SJSA1 (cell line): Measurements from ENCODE around the gene OR2L2. TPM values are rescaled to one million over a fixed set of nuclear protein-coding genes. Genes with fewer than 3 reads are reported as not detected.

Source experiments
- DNase-seq, 2 experiments: peaks; one replicate each; pipeline ENCODE4 v3.0.0-alpha.2; 2015 to 2020; ENCODE audit warnings: low spot score in 2 of 2, low read depth in 1 of 2
- H3K27ac ChIP-seq: fragments of 250-450 bp; sonication (Bioruptor Pico); 2 replicates; pipeline ENCODE4 v1.5.1; 2020; ENCODE audit warnings: mild to moderate bottlenecking, moderate library complexity
- H3K27me3 ChIP-seq: fragments of 250-450 bp; sonication (Bioruptor Pico); replicated peaks from 2 replicates; pipeline ENCODE4 v1.5.1; 2020; ENCODE audit warnings: mild to moderate bottlenecking, moderate library complexity
- H3K36me3 ChIP-seq: fragments of 250-450 bp; sonication (Bioruptor Pico); 2 replicates; pipeline ENCODE4 v1.5.1; 2020; ENCODE audit warnings: mild to moderate bottlenecking
- H3K4me1 ChIP-seq: fragments of 250-450 bp; sonication (Bioruptor Pico); replicated peaks from 2 replicates; pipeline ENCODE4 v1.6.1; 2021; ENCODE audit warnings: mild to moderate bottlenecking
- H3K4me3 ChIP-seq: fragments of 250-450 bp; sonication (Bioruptor Pico); 2 replicates; pipeline ENCODE4 v1.5.1; 2020; ENCODE audit warnings: mild to moderate bottlenecking
- H3K9me3 ChIP-seq: fragments of 250-450 bp; sonication (Bioruptor Pico); replicated peaks from 2 replicates; pipeline ENCODE4 v1.5.1; 2020; ENCODE audit warnings: mild to moderate bottlenecking
- total RNA-seq: library from RNA; depleted of rRNA; stranded (reverse); fragments of >200 nt; shearing (Covaris generic); gene quantifications from 2 replicates; pipeline ENCODE4 v1.2.3, GENCODE V29; 2014; rRNA removed

The OR2L2 gene, protein sequence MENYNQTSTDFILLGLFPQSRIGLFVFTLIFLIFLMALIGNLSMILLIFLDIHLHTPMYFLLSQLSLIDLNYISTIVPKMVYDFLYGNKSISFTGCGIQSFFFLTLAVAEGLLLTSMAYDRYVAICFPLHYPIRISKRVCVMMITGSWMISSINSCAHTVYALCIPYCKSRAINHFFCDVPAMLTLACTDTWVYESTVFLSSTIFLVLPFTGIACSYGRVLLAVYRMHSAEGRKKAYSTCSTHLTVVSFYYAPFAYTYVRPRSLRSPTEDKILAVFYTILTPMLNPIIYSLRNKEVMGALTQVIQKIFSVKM
- total RNA-seq = not detected in 2 replicates

DNA sequence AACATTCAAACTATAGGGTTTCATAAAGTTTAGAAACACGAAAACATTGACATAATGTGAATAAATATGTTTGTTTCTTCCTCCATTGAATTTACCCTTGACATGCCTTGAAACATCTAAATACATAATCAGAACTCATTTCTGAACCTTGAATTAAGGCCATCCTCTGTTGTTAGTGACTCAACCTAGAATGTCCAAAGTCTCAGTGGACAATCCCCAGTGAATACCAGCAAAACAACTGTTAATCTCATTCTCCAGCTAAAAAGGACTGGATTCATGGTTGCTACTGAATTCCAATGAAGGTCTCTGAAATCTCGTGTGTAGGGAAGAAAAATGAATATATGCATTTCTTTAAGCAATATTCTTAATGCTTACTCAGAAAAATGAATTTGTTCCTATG, at the start of gene OR2L2:
OR2L2 (plus strand) TSS at position 301 of the 400 bp plus-strand sequence. CDS start 8,198 bp downstream, outside the sequence.
- no peak within 1 kb of the TSS for H3K27ac ChIP-seq
- H3K27me3 ChIP-seq = no peaks in the 10 kb centered on the region
- H3K4me1 ChIP-seq = no peaks in the 10 kb centered on the region
- H3K36me3 ChIP-seq = no peaks in the 10 kb centered on the region
- H3K4me3 ChIP-seq = no peak within 1 kb of the TSS
- H3K9me3 ChIP-seq = no peaks in the 10 kb centered on the region; the same call in none of the 2 replicates
- no peak for DNase-seq

DNA sequence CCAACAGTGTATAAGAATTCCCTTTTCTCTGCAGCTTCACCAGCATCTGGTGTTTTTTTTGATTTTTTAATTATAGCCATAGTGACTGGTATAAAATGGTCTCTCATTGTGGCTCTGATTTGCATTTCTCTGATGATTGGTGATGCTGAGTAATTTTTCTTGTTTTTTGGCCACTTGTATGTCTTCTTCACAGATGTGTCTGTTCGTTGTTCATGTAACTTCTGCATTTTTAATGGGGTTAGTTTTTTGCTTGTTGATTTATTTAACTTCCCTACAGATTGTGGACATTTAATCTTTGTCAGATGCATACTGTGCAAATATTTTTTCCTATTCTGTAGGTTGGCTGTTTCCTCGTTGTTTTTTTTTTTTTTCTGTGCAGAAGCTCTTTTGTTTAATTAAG, 36.9 kb upstream of the OR2L2 start:
- Histone ChIP-seq H3K36me3 (no peaks in the 10 kb centered on the region), H3K27me3 (no peaks in the 10 kb centered on the region), H3K4me1 (no peaks in the 10 kb centered on the region), H3K27ac (no peak overlapping the region), H3K9me3 (no peaks in the 10 kb centered on the region; the same call in 1 of the 2 replicates), H3K4me3 (no peak overlapping the region)
- DNase-seq = no peak

DNA sequence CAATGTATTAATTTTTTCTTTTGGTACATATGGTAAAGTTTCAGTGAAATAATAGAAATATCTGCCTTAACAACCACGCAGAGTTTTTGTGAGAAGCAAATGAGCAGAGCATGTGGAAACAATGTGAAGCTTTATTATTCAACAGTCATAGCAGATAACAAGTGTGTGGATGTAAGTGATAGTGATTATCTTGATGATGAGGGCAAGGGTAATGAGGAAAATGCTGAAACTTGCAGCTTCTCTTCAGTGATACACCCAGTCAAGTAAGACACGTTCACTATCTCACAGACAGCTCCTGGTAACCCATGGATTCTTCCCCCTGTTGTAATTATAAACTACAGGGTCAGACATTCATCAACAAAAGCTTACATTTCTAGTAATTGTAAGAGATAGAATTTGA, 31.1 kb upstream of the OR2L2 start:
- H3K4me3 ChIP-seq = no peak overlapping the region
- no peaks in the 10 kb centered on the region for H3K4me1 ChIP-seq
- peaks cover 4% of the 10 kb centered on the region; the same call in 1 of the 2 replicates for H3K9me3 ChIP-seq
- H3K36me3 ChIP-seq = no peaks in the 10 kb centered on the region
- no peaks in the 10 kb centered on the region for H3K27me3 ChIP-seq
- no peak overlapping the region for H3K27ac ChIP-seq
- no peak for DNase-seq

DNA sequence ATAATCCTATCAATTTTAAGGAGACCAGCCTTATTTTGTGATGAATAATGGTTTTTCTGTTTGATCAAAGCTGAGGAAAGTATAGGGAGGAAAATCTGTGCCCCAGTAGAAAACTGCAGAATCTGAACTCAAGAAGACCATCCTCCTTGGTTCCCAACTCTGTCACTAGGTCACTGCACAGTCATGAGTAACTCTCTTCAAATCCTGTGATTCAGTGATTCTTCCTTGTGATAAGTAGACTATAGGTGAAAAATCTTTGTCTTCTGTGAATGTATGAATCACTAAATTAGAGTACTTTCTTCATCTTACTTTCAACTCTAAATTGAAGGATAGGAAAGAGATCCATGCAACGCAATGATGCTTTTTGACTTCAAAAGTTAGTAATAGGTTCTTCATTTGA, 29.7 kb upstream of the OR2L2 start:
- peaks cover 4% of the 10 kb centered on the region for H3K9me3 ChIP-seq
- no peak overlapping the region for H3K4me3 ChIP-seq
- H3K27ac ChIP-seq = no peak overlapping the region
- DNase-seq = no peak
- no peaks in the 10 kb centered on the region for H3K36me3 ChIP-seq
- H3K4me1 ChIP-seq = no peaks in the 10 kb centered on the region
- H3K27me3 ChIP-seq = no peaks in the 10 kb centered on the region

DNA sequence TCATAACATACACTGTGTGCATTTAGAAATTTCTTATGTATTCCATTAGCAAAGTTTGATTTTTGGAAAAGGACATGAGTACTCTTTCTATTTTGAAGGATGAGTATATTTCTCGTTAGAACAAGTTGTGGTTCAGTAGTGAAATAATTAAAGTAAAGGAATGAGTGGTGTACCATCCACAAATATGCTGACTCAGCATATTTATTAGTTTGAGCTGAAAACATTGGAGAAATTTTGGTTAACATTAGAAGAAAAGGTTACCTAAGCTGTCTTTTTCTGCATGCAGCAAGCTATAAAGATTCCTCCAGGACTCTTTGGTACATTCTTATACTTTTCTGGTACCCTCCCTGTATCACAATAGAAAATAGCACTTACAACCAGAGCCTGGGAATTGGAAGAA, 22.1 kb upstream of the OR2L2 start:
- H3K27ac ChIP-seq = no peak overlapping the region
- peaks cover 5% of the 10 kb centered on the region; the same call in 1 of the 2 replicates for H3K9me3 ChIP-seq
- no peaks in the 10 kb centered on the region for H3K27me3 ChIP-seq
- no peaks in the 10 kb centered on the region for H3K4me1 ChIP-seq
- no peak for DNase-seq
- H3K4me3 ChIP-seq = no peak overlapping the region
- no peaks in the 10 kb centered on the region for H3K36me3 ChIP-seq

DNA sequence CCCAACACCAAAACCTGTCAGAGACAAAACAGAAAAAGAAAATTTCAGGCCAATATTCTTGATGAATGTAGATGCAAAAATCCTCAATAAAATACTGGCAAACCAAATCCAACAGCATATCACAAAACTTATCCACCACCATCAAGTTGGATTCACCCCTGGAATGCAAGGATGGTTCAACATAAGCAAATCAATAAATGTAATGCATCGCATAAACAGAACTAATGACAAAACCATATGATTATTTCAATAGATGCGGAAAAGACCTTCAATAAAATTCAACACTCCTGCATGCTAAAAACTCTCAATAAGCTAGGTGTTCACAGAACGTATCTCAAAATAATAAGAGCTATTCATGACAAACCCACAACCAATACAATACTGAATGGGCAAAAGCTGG, 20.2 kb upstream of the OR2L2 start:
- no peaks in the 10 kb centered on the region for H3K36me3 ChIP-seq

DNA sequence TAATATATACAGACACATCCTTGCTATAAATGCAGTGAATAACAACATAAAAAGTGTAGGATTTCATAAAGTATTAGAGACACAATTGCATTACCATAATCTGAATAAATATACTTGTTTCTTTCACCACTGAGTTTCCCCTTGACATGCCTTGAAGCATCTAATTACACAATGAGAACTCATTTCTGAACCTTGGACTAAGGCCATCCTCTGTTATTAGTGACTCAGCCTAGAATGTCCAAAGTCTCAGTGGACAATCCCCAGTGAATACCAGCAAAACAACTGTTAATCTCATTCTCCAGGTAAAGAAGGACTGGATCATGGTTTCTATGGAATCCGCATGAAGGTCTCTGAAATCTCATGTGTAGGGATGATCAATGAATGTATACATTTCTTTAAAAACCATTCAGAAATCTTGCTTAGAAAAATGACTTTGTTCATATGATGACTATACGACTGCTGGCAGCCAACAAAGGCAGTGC, 16.6 kb upstream of the OR2L2 start, which contains the start of gene OR2L5:
OR2L5 (plus strand) TSS at position 432 of the 482 bp plus-strand sequence. CDS start 8,288 bp downstream, outside the sequence.
- H3K27me3 ChIP-seq = no peaks in the 10 kb centered on the region
- no peak within 1 kb of the TSS for H3K4me3 ChIP-seq
- no peaks in the 10 kb centered on the region for H3K36me3 ChIP-seq
- no peaks in the 10 kb centered on the region for H3K4me1 ChIP-seq
- H3K27ac ChIP-seq = no peak within 1 kb of the TSS
- no peak for DNase-seq
- H3K9me3 ChIP-seq = peaks cover 11% of the 10 kb centered on the region; the same call in 1 of the 2 replicates

More for the DNA sequence above, 20.2 kb upstream of the OR2L2 start:
- Histone ChIP-seq H3K27me3 (no peaks in the 10 kb centered on the region), H3K4me3 (no peak overlapping the region), H3K27ac (no peak overlapping the region), H3K4me1 (no peaks in the 10 kb centered on the region), H3K9me3 (peaks cover 10% of the 10 kb centered on the region; the same call in 1 of the 2 replicates)
- no peak for DNase-seq

DNA sequence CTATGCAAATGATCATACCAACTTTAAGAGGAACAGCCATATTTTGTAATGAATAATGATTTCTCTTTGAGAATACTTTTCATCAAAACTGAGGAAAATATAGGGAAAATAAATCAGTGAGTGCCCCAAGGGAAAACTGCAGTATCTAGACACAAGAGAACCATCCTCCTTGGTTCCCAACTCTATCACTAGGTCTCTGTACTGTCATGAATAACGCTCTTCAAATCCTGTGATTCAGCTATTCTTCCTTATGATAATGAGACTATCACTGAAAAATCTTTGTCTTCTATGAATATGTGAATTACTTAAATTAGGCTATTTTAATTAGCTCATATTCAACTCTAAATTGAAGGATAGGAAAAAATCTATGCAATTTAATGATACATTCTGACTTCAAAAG, 14.1 kb upstream of the OR2L2 start:
- Histone ChIP-seq H3K4me3 (no peak overlapping the region), H3K9me3 (peaks cover 12% of the 10 kb centered on the region), H3K27me3 (no peaks in the 10 kb centered on the region), H3K4me1 (no peaks in the 10 kb centered on the region), H3K27ac (no peak overlapping the region), H3K36me3 (no peaks in the 10 kb centered on the region)
- DNase-seq = no peak

DNA sequence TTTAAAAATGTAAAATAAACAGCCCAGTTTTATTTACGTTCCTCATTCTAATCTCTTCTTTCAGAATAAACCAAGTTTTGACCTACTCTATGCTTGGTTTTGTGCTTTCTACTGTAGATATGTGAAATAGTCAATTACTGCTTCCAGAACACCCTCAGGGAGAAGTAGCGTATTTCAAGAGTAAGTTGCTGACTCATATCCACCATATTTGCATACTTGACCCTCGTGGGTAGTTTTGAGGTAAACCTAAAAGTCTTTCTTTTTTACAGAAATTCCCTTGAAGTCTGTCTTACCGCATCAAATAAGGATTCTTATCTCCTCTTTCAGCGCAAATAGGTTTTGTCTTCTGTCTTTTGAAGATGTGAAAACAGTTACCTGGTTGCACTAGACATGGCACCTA, 15.3 kb downstream of the OR2L2 start:
- Histone ChIP-seq H3K36me3 (no peaks in the 10 kb centered on the region), H3K9me3 (peaks cover 5% of the 10 kb centered on the region), H3K4me3 (no peak overlapping the region), H3K27ac (no peak overlapping the region), H3K4me1 (no peaks in the 10 kb centered on the region), H3K27me3 (no peaks in the 10 kb centered on the region)
- no peak for DNase-seq

DNA sequence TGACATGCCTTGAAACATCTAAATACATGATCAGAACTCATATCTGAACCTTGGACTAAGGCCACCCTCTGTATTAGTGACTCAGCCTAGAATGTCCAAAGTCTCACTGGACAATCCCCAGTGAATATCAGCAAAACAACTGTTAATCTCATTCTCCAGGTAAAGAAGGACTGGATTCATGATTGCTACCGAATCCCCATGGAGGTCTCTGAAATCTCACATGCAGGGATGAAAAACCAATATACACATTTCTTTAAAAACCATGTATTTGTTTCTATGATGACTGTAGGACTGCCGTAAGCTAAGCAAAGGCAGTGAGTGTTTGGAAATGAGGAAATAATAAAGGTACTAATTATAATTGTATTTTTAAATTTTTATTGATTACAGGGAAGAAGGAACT, 16.7 kb downstream of the OR2L2 start, which contains the start of gene OR2L3:
OR2L3 (plus strand) TSS at position 301 of the 400 bp plus-strand sequence. CDS start 13,846 bp downstream, outside the sequence.
- H3K9me3 ChIP-seq = peaks cover 5% of the 10 kb centered on the region
- DNase-seq = no peak
- H3K27me3 ChIP-seq = no peaks in the 10 kb centered on the region
- H3K4me3 ChIP-seq = no peak within 1 kb of the TSS
- H3K27ac ChIP-seq = no peak within 1 kb of the TSS
- H3K4me1 ChIP-seq = no peaks in the 10 kb centered on the region
- H3K36me3 ChIP-seq = no peaks in the 10 kb centered on the region

DNA sequence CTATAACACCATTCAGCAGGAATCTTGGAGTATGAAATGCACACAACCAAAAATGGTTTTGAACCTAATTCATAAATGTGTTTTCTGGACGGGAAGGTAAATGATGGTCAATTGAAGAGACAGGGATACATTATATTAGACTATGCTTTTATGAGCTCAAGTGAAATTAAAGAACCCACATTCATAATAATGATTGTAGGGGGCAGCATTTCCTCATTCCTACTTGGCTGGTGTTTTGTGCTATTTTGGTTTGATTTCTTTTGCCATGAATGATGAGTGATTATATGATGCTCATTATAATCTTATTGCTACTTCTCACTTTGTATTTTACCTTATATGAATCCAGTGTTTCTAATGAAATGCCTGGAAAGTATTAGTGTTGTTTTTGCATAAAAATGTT, 17.1 kb downstream of the OR2L2 start:
- H3K9me3 ChIP-seq = peaks cover 5% of the 10 kb centered on the region
- no peaks in the 10 kb centered on the region for H3K4me1 ChIP-seq
- H3K27me3 ChIP-seq = no peaks in the 10 kb centered on the region
- no peak overlapping the region for H3K4me3 ChIP-seq
- DNase-seq = no peak
- H3K27ac ChIP-seq = no peak overlapping the region
- H3K36me3 ChIP-seq = no peaks in the 10 kb centered on the region

DNA sequence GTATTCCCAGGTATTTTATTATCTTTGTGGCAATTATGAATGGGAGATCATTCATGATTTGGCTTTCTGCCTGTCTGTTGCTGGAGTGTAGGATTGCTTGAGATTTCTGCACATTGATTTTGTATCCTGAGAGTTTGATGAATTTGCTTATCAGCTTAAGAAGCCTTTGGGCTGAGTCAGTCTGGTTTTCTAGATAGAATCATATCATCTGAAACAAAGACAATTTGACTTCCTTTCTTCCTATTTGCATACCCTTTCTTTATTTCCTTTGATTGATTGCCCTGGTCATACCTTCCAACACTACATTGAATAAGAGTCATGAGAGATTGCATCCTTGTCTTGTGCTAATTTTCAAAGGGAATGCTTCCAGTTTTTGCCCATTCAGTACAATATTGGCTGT, 24.8 kb downstream of the OR2L2 start:
- Histone ChIP-seq H3K36me3 (no peaks in the 10 kb centered on the region), H3K9me3 (no peaks in the 10 kb centered on the region; the same call in 1 of the 2 replicates), H3K4me1 (no peaks in the 10 kb centered on the region), H3K27ac (no peak overlapping the region), H3K27me3 (no peaks in the 10 kb centered on the region), H3K4me3 (no peak overlapping the region)
- no peak for DNase-seq

DNA sequence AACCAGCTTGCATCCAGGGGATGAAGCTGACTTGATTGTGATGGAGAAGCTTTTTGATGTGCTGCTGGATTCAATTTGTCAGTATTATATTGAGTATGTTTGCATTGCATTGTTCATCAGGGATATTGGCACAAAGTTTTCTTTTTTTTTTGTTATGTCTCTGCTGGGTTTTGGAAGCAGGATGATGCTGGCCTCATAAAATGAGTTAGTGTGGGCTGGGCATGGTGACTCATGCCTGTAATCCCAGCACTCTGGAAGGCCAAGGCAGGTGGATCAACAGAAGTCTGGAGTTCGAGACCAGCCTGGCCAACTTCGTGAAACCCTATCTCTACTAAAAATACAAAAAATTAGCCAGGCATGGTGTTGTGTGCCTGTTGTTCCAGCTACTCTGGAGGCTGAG, 25.4 kb downstream of the OR2L2 start:
- Histone ChIP-seq H3K9me3 (no peaks in the 10 kb centered on the region; the same call in 1 of the 2 replicates), H3K4me1 (no peaks in the 10 kb centered on the region), H3K4me3 (no peak overlapping the region), H3K27me3 (no peaks in the 10 kb centered on the region), H3K27ac (no peak overlapping the region), H3K36me3 (no peaks in the 10 kb centered on the region)
- DNase-seq = no peak

DNA sequence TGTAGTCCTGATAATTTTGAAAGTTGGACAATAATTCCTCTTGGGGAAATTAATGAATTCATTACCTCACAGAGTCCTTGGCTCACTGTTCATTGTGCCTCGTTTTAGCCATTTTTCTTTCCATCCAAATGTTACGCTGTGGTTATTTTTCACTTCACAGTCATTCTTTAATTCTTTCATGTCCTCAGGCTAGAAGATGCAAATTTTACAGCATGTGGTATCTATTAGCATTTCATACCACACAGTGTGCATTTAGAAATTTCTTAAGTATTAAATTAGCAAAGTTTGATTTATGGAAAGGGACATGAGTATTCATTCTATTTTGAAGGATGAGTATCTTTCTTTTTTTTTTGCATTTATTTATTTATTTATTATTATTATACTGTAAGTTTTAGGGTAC, 35.2 kb downstream of the OR2L2 start:
- no peaks in the 10 kb centered on the region for H3K36me3 ChIP-seq
- no peak overlapping the region for H3K4me3 ChIP-seq
- no peaks in the 10 kb centered on the region for H3K27me3 ChIP-seq
- DNase-seq = no peak
- H3K4me1 ChIP-seq = no peaks in the 10 kb centered on the region
- 0 out of 2 replicates have a peak, but pooled peaks cover 4% of the 10 kb centered on the region for H3K9me3 ChIP-seq
- no peak overlapping the region for H3K27ac ChIP-seq
